ENCODE data around the gene SLC22A23.

DNA sequence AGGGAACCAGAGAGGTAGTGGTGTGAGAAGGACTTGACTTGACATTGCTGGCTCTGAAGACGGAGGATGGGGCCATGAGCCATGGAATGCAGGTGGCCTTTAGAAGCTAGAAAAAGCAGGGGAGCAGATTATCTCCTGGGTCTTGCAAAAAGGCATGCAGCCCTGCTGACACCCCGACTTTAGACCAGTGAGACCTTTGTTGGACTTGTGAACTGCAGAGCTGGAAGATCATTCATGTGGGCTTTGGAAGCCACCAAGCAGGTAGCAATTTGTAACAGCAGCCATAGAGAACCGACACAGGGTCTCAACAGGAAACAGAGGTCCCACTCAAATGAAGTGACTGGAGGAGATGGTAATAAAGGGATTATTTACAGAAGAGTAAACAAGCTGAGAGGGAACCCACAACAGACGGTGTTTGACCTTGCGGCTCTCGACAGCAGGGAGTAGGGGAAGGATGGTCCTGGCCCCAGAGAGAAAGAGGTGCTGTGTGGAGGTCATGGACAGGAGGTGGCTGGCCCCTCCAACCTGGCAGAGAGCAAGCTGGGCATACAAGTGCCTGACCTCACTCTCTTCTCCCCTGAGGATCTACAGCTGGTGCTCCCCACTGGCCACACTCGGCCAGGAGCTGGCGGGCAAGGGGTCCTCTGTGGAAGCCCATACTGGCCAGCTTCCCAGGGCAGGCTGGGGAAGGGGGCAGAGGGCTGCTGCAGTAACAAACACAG lies 43.9 kb downstream of the SLC22A23 start:
- TF ChIP-seq, protein P1, sequence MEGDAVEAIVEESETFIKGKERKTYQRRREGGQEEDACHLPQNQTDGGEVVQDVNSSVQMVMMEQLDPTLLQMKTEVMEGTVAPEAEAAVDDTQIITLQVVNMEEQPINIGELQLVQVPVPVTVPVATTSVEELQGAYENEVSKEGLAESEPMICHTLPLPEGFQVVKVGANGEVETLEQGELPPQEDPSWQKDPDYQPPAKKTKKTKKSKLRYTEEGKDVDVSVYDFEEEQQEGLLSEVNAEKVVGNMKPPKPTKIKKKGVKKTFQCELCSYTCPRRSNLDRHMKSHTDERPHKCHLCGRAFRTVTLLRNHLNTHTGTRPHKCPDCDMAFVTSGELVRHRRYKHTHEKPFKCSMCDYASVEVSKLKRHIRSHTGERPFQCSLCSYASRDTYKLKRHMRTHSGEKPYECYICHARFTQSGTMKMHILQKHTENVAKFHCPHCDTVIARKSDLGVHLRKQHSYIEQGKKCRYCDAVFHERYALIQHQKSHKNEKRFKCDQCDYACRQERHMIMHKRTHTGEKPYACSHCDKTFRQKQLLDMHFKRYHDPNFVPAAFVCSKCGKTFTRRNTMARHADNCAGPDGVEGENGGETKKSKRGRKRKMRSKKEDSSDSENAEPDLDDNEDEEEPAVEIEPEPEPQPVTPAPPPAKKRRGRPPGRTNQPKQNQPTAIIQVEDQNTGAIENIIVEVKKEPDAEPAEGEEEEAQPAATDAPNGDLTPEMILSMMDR (IDR thresholded peaks at IDR 0.05), result no peak
- TF ChIP-seq POLR2A (IDR thresholded peaks at IDR 0.05), result no peak

Data from adrenal gland (tissue), 5 donors.